Fibroblast of skin of left quadriceps (primary cell): ENCODE data around the gene ATOH8.

ENCODE experiments used
- DNase-seq, 2 experiments: peaks; one replicate each; pipeline ENCODE4 v3.0.0-alpha.2; 2013; ENCODE audit warnings: low read depth in 2 of 2

ATOH8 gene

GRCh38 chr2:85801871-85802270, 48.1 kb downstream of the ATOH8 start:
- no peak for DNase-seq

GRCh38 chr2:85802354-85803103, 48.7 kb downstream of the ATOH8 start:
- DNase-seq, result no peak

GRCh38 chr2:85803704-85804425, 50.1 kb downstream of the ATOH8 start:
- no peak for DNase-seq

GRCh38 chr2:85804583-85804982, 50.8 kb downstream of the ATOH8 start:
- DNase-seq, result no peak

GRCh38 chr2:85806358-85807118, 52.7 kb downstream of the ATOH8 start:
- DNase-seq, result no peak

GRCh38 chr2:85807756-85808155, 54.0 kb downstream of the ATOH8 start:
- no peak for DNase-seq

- no peak for DNase-seq
Observed at GRCh38 chr2:85810371-85811179, 56.8 kb downstream of the ATOH8 start.

GRCh38 chr2:85811180-85812093, 57.6 kb downstream of the ATOH8 start:
- DNase-seq, result no peak

- DNase-seq, result no peak
Observed at GRCh38 chr2:85812094-85812735, 58.4 kb downstream of the ATOH8 start.

- no peak for DNase-seq
Observed at GRCh38 chr2:85813211-85813981, 59.6 kb downstream of the ATOH8 start.

GRCh38 chr2:85813982-85814801, 60.4 kb downstream of the ATOH8 start:
- peak; percentile 61 to 67 for DNase-seq

- no peak for DNase-seq
Observed at GRCh38 chr2:85814802-85815550, 61.2 kb downstream of the ATOH8 start.

- no peak for DNase-seq
Observed at GRCh38 chr2:85819811-85820510, 66.2 kb downstream of the ATOH8 start.

GRCh38 chr2:85822766-85823165, 69.0 kb downstream of the ATOH8 start:
- DNase-seq, result no peak

GRCh38 chr2:85823951-85824350, 70.2 kb downstream of the ATOH8 start:
- no peak for DNase-seq

- peak; percentile 39 to 44 for DNase-seq
Observed at GRCh38 chr2:85826990-85827878, 73.4 kb downstream of the ATOH8 start.
